Non-pigmented ciliary epithelial cell (primary cell): Measurements from ENCODE around the gene MED20.
A peak's percentile ranks its signal among the peaks of the same experiment; 100 is the strongest.
"Not testable (repeated sequence)": the region's sequence is repeated elsewhere in the genome, so short reads cannot be mapped to it uniquely, and the experiment has no call there.

ENCODE experiments used
- DNase-seq: peaks from one replicate; pipeline ENCODE4 v3.0.0-alpha.2; 2010; ENCODE audit warnings: low read depth

Gene MED20

GRCh38 chr6:41920921-41921711 lies at the start of gene MED20, which contains the start of gene BYSL:
Gene MED20, minus strand, starts transcription at chr6:41921139. Its CDS starts 121 bp downstream, at chr6:41921018.
Gene BYSL, plus strand, starts transcription at chr6:41921499. Its CDS starts 64 bp downstream, at chr6:41921563.
- peak; percentile 85 for DNase-seq

- no peak for DNase-seq
These were observed 49.5 kb upstream of the MED20 start for GRCh38 chr6:41970436-41970846.

GRCh38 chr6:41967312-41968287 lies 46.7 kb upstream of the MED20 start:
- peak; percentile 26 for DNase-seq

GRCh38 chr6:41966961-41967311 lies 46.0 kb upstream of the MED20 start:
- DNase-seq: peak; percentile 67

GRCh38 chr6:41966214-41966920 lies 45.4 kb upstream of the MED20 start:
- DNase-seq: no peak

GRCh38 chr6:41965429-41966213 lies 44.7 kb upstream of the MED20 start:
- no peak for DNase-seq

- DNase-seq: no peak
These were observed 43.4 kb upstream of the MED20 start for GRCh38 chr6:41964201-41964887.

GRCh38 chr6:41963371-41963770 lies 42.4 kb upstream of the MED20 start:
- no peak for DNase-seq

GRCh38 chr6:41960028-41960427 lies 39.1 kb upstream of the MED20 start:
- DNase-seq: no peak

- no peak for DNase-seq
These were observed 37.3 kb upstream of the MED20 start for GRCh38 chr6:41958022-41958856.

GRCh38 chr6:41957117-41957516 lies 36.2 kb upstream of the MED20 start:
- no peak for DNase-seq

- no peak for DNase-seq
These were observed 34.5 kb upstream of the MED20 start for GRCh38 chr6:41955412-41955811.

- no peak for DNase-seq
These were observed 33.7 kb upstream of the MED20 start for GRCh38 chr6:41954668-41955067.

- DNase-seq: no peak
These were observed 26.8 kb upstream of the MED20 start for GRCh38 chr6:41947581-41948220.

- DNase-seq: no peak
These were observed 22.5 kb upstream of the MED20 start for GRCh38 chr6:41943456-41943855.

- DNase-seq: not testable (repeated sequence)
These were observed 21.9 kb upstream of the MED20 start for GRCh38 chr6:41942882-41943281.

GRCh38 chr6:41942067-41942851 lies 21.3 kb upstream of the MED20 start:
- DNase-seq: peak; percentile 71

GRCh38 chr6:41941280-41942066 lies 20.5 kb upstream of the MED20 start, which contains the start of gene CCND3:
Gene CCND3, minus strand, starts transcription at chr6:41941808. Its CDS starts 159 bp downstream, at chr6:41941649.
- peak; percentile 54 for DNase-seq
